ENCODE data around the gene CPEB4.

DNA sequence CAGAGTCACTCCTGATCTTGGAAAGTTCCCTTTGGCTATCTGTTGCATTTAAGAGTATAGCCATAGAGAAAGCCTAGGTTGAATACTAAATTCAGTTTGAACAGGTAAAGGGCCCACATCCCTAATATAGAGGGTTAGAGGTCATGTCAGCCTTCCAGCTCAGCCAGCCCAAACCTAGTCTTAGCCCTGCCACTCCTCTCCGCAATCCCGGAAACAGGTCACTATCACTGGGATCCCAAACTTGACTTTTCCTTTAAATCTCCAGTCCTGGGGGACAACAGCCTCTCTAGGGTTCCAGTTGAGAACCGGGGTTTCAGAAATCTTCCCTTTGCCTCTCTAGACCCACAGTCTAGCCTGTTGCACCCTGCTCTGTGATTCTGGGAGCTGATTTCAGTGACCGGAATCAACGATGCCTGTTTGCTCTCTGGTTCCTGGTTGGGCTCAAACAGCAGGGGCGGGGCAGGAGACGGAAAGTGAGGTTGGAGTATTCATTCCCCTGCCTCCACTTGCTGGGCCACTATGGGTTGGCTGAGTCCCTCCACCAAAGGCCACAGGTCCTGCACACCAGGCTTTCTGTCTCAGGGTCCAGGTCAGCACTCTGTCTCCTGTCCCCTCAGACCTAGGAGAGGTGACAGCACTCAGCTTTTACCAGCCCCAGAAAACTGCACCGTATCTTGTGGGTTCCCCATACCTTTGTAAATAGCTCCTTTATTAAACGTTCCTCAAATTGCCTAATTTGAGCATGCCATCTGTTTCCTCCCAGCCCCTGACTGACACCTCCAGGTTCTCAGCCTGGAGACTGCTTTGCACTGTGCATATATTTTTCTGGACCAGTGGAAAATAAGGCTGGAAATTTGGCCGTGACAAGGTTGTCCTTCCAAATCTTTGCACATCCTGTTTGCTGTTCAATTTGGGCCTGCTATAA lies 23.8 kb upstream of the CPEB4 start:
- TF ChIP-seq, protein P1, sequence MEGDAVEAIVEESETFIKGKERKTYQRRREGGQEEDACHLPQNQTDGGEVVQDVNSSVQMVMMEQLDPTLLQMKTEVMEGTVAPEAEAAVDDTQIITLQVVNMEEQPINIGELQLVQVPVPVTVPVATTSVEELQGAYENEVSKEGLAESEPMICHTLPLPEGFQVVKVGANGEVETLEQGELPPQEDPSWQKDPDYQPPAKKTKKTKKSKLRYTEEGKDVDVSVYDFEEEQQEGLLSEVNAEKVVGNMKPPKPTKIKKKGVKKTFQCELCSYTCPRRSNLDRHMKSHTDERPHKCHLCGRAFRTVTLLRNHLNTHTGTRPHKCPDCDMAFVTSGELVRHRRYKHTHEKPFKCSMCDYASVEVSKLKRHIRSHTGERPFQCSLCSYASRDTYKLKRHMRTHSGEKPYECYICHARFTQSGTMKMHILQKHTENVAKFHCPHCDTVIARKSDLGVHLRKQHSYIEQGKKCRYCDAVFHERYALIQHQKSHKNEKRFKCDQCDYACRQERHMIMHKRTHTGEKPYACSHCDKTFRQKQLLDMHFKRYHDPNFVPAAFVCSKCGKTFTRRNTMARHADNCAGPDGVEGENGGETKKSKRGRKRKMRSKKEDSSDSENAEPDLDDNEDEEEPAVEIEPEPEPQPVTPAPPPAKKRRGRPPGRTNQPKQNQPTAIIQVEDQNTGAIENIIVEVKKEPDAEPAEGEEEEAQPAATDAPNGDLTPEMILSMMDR (IDR thresholded peaks at IDR 0.05): no peak
- no peak for TF ChIP-seq POLR2A (IDR thresholded peaks at IDR 0.05)
